ENCODE results near the gene RETN. TPM values are rescaled to one million over a fixed set of nuclear protein-coding genes. Genes with fewer than 3 reads are reported as not detected.

The RETN gene
- total and polyA plus RNA-seq, 2 of the 8 experiments (the other 6 are each of a cell fraction or from before 2014, with no cell fraction given), result not detected

GRCh38 chr19:7623725-7624603, 44.9 kb upstream of the RETN start:
- Histone ChIP-seq H3K56ac (replicated peaks; ENCODE audit: insufficient read length, low read depth, low read length) (no peak overlapping the region), H4K91ac (replicated peaks; ENCODE audit: insufficient read length, low read length) (no peak overlapping the region), H3K18ac (ENCODE audit: extremely low read depth, low read length) (no peak overlapping the region), H2BK5ac (ENCODE audit: low read depth, low read length) (no peak overlapping the region), H3K36me3 (ENCODE audit: control insufficient read depth in 2 of 4, insufficient read depth in 4 of 4, low read length in 3 of 4) (peaks cover 8 to 41% (median 24%) of the 10 kb centered on the region in 4 experiments; a peak in 6 of 8 replicates), H3K9me3 (ENCODE audit: insufficient read depth in 2 of 2, low read depth in 1 of 2, low read length in 1 of 2) (no peaks in the 10 kb centered on the region), H2AFZ (ENCODE audit: low read length) (no peak overlapping the region), H2BK12ac (ENCODE audit: low read depth, low read length) (no peak overlapping the region), H3K4ac (replicated peaks; ENCODE audit: insufficient read length, low read depth, low read length) (no peak overlapping the region), H3K9ac (replicated peaks in 1 of 4; ENCODE audit: extremely low read depth in 1 of 4, low read depth in 3 of 4, low read length in 3 of 4) (no peak overlapping the region), H3K4me3 (ENCODE audit: extremely low read depth in 1 of 4, insufficient read depth in 2 of 4, low read depth in 3 of 4, low read length in 4 of 4) (no peak overlapping the region), H3K23ac (ENCODE audit: insufficient read length) (no peak overlapping the region), H4K8ac (ENCODE audit: extremely low read depth, insufficient read depth, low read length) (no peak overlapping the region), H2AK5ac (ENCODE audit: low read depth, low read length) (no peak overlapping the region), H3K79me1 (ENCODE audit: low read depth, low read length) (peaks cover 26% of the 10 kb centered on the region), H3K27ac (ENCODE audit: low read depth, low read length) (no peak overlapping the region), H2BK20ac (ENCODE audit: low read length) (no peak overlapping the region), H4K20me1 (replicated peaks in 1 of 2; ENCODE audit: control insufficient read depth in 1 of 2, insufficient read depth in 2 of 2, low read length in 2 of 2) (peaks cover 4 to 24% of the 10 kb centered on the region in 2 experiments), H3K23me2 (ENCODE audit: low read depth, low read length) (peaks cover 3% of the 10 kb centered on the region; the same call in 1 of the 2 replicates), H3K4me2 (ENCODE audit: insufficient read depth in 1 of 2, low read depth in 2 of 2, low read length in 2 of 2) (no peak overlapping the region), H2BK120ac (replicated peaks; ENCODE audit: low read depth, low read length) (no peak overlapping the region), H3K79me2 (ENCODE audit: control insufficient read depth in 1 of 2, insufficient read depth in 2 of 2, low read length in 2 of 2) (peaks cover 10 to 29% of the 10 kb centered on the region in 2 experiments; a peak in 3 of 4 replicates), H3K4me1 (replicated peaks in 1 of 4; ENCODE audit: control insufficient read depth in 3 of 4, insufficient read depth in 4 of 4, low read length in 3 of 4) (peaks cover 0 to 6% (median under 1%) of the 10 kb centered on the region in 4 experiments; a peak in 2 of 7 replicates), H4K5ac (ENCODE audit: insufficient read length, low read depth, low read length) (no peak overlapping the region), H2BK15ac (ENCODE audit: low read length) (no peak overlapping the region), H3K14ac (ENCODE audit: insufficient read length) (no peak overlapping the region), H3K27me3 (replicated peaks in 1 of 4; ENCODE audit: control insufficient read depth in 3 of 4, extremely low read depth in 1 of 4, insufficient read depth in 3 of 4, low read length in 3 of 4) (no peaks in the 10 kb centered on the region)
- no peak for DNase-seq (ENCODE audit: low read depth in 1 of 2, low spot score in 2 of 2)
- TF ChIP-seq MAFK (IDR thresholded peaks at IDR 0.05; ENCODE audit: low read depth, low read length) (no peak), JUND (IDR thresholded peaks at IDR 0.05; ENCODE audit: low read length) (no peak)
- no peak for FAIRE-seq
- WGBS, 2 experiments (ENCODE audit: extremely low coverage in 1 of 2, insufficient coverage in 1 of 2, insufficient read length in 1 of 2, insufficient replicate concordance in 2 of 2, low coverage in 1 of 2, low lambda C conversion rate in 2 of 2, missing lambda C conversion rate in 1 of 2), result 93% methylated on average over 34 of the region's 39 CpGs; no CpG with 5 or more reads in 1 of the 2 experiments
- ChIA-PET CTCF (ENCODE audit: partially characterized antibody) (interaction anchor here (0.6 to 1.3 kb wide), 6 partner anchors 14 to 127 kb away, joined by 3 to 6 read pairs (median 4); partner anchors contain the start of gene TRAPPC5), POLR2A (ENCODE audit: partially characterized antibody) (interaction anchor here (0.6 to 6.4 kb wide), 6 partner anchors 9 to 213 kb away, joined by 3 to 34 read pairs (median 4); partner anchors contain the start of gene PCP2)

All from H1 (cell line).